PC-9 (cell line): ENCODE data around the gene MAP7D2.

Experiments used
- CTCF ChIP-seq: fragments of 200-600 bp; sonication (generic); conservative IDR thresholded peaks from 2 replicates; pipeline ENCODE4 v1.6.1; 2017; ENCODE audit warnings: mixed run types, antibody characterized with exemption, mild to moderate bottlenecking, moderate library complexity
- EZH2 ChIP-seq: fragments of 200-600 bp; sonication (generic); IDR thresholded peaks from 2 replicates; pipeline ENCODE4 v1.8.0; 2017; ENCODE audit warnings: antibody characterized with exemption, low read depth

- TF ChIP-seq EZH2 = no peak
- no peak for TF ChIP-seq CTCF
Observed at GRCh38 chrX:20128670-20129069, 12.0 kb upstream of the MAP7D2 start.
